ENCODE measurements around the gene TNFRSF11A.

The TNFRSF11A gene

GRCh38 chr18:62402342-62402948 is 77.3 kb downstream of the TNFRSF11A start:
- H3K27ac ChIP-seq = no peak overlapping the region
- TF ChIP-seq ZFX (IDR thresholded peaks at IDR 0.05; ENCODE audit: borderline replicate concordance) = no peak
- TF ChIP-seq, protein P1, sequence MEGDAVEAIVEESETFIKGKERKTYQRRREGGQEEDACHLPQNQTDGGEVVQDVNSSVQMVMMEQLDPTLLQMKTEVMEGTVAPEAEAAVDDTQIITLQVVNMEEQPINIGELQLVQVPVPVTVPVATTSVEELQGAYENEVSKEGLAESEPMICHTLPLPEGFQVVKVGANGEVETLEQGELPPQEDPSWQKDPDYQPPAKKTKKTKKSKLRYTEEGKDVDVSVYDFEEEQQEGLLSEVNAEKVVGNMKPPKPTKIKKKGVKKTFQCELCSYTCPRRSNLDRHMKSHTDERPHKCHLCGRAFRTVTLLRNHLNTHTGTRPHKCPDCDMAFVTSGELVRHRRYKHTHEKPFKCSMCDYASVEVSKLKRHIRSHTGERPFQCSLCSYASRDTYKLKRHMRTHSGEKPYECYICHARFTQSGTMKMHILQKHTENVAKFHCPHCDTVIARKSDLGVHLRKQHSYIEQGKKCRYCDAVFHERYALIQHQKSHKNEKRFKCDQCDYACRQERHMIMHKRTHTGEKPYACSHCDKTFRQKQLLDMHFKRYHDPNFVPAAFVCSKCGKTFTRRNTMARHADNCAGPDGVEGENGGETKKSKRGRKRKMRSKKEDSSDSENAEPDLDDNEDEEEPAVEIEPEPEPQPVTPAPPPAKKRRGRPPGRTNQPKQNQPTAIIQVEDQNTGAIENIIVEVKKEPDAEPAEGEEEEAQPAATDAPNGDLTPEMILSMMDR (IDR thresholded peaks at IDR 0.05) = no peak

DNA sequence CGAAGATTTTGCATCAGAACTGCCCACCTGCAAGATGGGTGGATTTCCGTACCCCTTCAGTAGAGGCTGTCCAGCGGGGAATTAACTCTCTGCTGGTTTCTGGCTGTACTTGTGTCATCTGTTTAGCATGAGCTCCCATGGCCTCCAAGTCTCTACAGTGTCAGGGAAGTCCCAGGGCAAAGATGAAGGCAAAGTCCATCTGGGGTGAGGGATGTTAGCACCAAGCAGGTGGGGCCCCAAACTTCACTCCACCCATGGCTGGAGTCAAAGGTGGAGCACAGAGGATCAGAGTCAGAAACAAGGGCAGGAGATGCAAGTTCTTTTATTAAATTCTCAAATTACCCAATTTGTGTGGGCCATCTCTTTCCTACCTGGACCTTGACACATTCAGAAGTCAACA is 78.0 kb downstream of the TNFRSF11A start:
- H3K27ac ChIP-seq = no peak overlapping the region
- TF ChIP-seq ZFX (IDR thresholded peaks at IDR 0.05; ENCODE audit: borderline replicate concordance) = no peak
- TF ChIP-seq, protein P1 (IDR thresholded peaks at IDR 0.05) = no peak

- H3K27ac ChIP-seq = no peak overlapping the region
- TF ChIP-seq, protein P1 (IDR thresholded peaks at IDR 0.05) = no peak
Observed at GRCh38 chr18:62404881-62405280, 79.8 kb downstream of the TNFRSF11A start.

DNA sequence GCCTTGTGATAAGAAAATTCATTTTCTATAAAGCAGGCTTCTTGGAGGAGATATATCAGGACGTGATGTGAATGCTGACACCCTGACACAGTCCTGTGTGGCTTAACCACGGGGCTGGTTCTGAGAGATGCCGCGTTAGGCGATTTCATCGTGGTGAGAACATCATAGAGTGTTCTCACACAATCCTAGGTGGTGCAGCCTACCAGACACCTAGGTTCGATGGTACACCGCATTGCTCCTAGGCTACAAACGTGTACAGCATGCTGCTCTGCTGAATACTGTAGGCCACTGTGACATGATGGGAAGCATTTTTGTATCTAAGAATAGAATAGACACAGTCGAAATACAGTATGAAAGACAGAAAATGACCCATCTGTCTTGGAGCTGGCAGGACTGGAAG is 82.5 kb downstream of the TNFRSF11A start:
- TF ChIP-seq, protein P1 (IDR thresholded peaks at IDR 0.05) = no peak
- TF ChIP-seq ZFX (IDR thresholded peaks at IDR 0.05; ENCODE audit: borderline replicate concordance) = no peak
- H3K27ac ChIP-seq = no peak overlapping the region

DNA sequence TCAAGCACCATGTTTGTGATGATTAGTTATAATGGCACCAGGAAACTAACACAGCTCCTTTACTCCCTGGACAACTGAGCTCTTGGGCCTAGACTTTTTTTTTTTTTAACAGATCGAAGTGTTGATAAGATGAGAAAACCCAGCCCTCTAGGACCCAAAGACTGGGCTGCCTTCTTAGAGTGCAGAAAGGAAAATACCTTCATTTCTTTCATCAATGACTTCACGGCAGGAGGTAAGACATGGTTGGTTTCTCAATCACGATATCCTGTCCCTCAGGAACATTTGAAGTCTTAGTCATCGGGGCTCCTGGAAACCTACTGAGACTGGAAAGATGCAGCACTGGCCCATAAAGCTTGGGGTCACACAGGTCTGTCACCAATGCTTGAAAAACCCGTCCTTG is 84.7 kb downstream of the TNFRSF11A start:
- no peak overlapping the region for H3K27ac ChIP-seq
- TF ChIP-seq, protein P1 (IDR thresholded peaks at IDR 0.05) = no peak
- TF ChIP-seq ZFX (IDR thresholded peaks at IDR 0.05; ENCODE audit: borderline replicate concordance) = no peak

GRCh38 chr18:62412231-62412979 is 87.3 kb downstream of the TNFRSF11A start:
- H3K27ac ChIP-seq = no peak overlapping the region
- no peak for TF ChIP-seq ZFX (IDR thresholded peaks at IDR 0.05; ENCODE audit: borderline replicate concordance)
- TF ChIP-seq, protein P1 (IDR thresholded peaks at IDR 0.05) = no peak

DNA sequence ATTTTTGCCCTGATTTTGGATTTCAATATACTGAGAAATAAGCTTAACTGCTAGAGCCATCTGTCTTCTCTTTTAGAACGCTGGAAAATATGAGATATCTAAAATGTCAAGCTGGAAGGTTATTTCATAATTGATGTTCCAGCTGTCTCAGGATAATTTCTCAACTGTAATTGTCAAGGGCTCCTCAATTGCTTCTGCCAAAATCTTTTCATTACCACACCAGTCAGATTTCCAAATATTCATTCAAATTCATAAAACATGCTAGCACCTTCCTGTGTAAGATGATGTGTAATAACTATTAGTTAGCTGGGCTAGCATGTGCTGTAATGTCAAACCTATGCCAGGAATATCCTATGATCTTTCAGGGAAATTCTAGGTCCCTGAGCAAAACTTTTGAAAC is 88.1 kb downstream of the TNFRSF11A start:
- TF ChIP-seq ZFX (IDR thresholded peaks at IDR 0.05; ENCODE audit: borderline replicate concordance) = no peak
- TF ChIP-seq, protein P1 (IDR thresholded peaks at IDR 0.05) = no peak
- no peak overlapping the region for H3K27ac ChIP-seq

Data from 22Rv1 (cell line).